HEK293T (cell line): ENCODE measurements around the gene ABCF3.

Experiments
- ARNT ChIP-seq: fragments of 450-650 bp; IDR thresholded peaks from 2 replicates; pipeline ENCODE4 v1.6.1; 2017; ENCODE audit warnings: mild to moderate bottlenecking
- BHLHE40 ChIP-seq: fragments of 450-650 bp; IDR thresholded peaks from 2 replicates; pipeline ENCODE4 v1.6.1; 2016; ENCODE audit warnings: mild to moderate bottlenecking, moderate library complexity, borderline replicate concordance
- CTBP1 ChIP-seq: fragments of 450-650 bp; IDR thresholded peaks from 2 replicates; pipeline ENCODE4 v1.6.1; 2016; ENCODE audit warnings: borderline replicate concordance
- ELF4 ChIP-seq: fragments of 450-650 bp; IDR thresholded peaks from 2 replicates; pipeline ENCODE4 v1.6.1; 2017; ENCODE audit warnings: antibody characterized with exemption
- FOXA1 ChIP-seq: fragments of 450-650 bp; IDR thresholded peaks from 2 replicates; pipeline ENCODE4 v1.6.1; 2016; ENCODE audit warnings: mild to moderate bottlenecking
- FOXK2 ChIP-seq: fragments of 450-650 bp; IDR thresholded peaks from 2 replicates; pipeline ENCODE4 v1.6.1; 2016; ENCODE audit warnings: mild to moderate bottlenecking
- FOXM1 ChIP-seq: fragments of 450-650 bp; IDR thresholded peaks from 2 replicates; pipeline ENCODE4 v1.6.1; 2017; ENCODE audit warnings: mild to moderate bottlenecking, borderline replicate concordance
- HDGF ChIP-seq: fragments of 450-650 bp; IDR thresholded peaks from 2 replicates; pipeline ENCODE4 v1.6.1; 2017; ENCODE audit warnings: antibody characterized with exemption, borderline replicate concordance
- LEF1 ChIP-seq: fragments of 450-650 bp; IDR thresholded peaks from 2 replicates; pipeline ENCODE4 v1.6.1; 2017; ENCODE audit warnings: mild to moderate bottlenecking, borderline replicate concordance
- SP1 ChIP-seq: fragments of 450-650 bp; IDR thresholded peaks from 2 replicates; pipeline ENCODE4 v1.6.1; 2017
- SUZ12 ChIP-seq: fragments of 450-650 bp; IDR thresholded peaks from 2 replicates; pipeline ENCODE4 v1.6.1; 2016; ENCODE audit warnings: mild to moderate bottlenecking
- TARDBP ChIP-seq: fragments of 450-650 bp; IDR thresholded peaks from 2 replicates; pipeline ENCODE4 v1.6.1; 2016
- ZNF384 ChIP-seq: fragments of 450-650 bp; IDR thresholded peaks from 2 replicates; pipeline ENCODE4 v1.6.1; 2016
- TF ChIP-seq, protein P1 (sequence below): fragments of 450-650 bp; IDR thresholded peaks from 2 replicates; pipeline ENCODE4 v1.6.1; 2016

- TF ChIP-seq SUZ12 = no peak
- TF ChIP-seq, protein P1, sequence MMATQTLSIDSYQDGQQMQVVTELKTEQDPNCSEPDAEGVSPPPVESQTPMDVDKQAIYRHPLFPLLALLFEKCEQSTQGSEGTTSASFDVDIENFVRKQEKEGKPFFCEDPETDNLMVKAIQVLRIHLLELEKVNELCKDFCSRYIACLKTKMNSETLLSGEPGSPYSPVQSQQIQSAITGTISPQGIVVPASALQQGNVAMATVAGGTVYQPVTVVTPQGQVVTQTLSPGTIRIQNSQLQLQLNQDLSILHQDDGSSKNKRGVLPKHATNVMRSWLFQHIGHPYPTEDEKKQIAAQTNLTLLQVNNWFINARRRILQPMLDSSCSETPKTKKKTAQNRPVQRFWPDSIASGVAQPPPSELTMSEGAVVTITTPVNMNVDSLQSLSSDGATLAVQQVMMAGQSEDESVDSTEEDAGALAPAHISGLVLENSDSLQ = no peak
- no peak for TF ChIP-seq SP1
- no peak for TF ChIP-seq LEF1
- TF ChIP-seq ARNT = no peak
- TF ChIP-seq FOXA1 = no peak
- TF ChIP-seq HDGF = no peak
- TF ChIP-seq FOXM1 = no peak
- no peak for TF ChIP-seq BHLHE40
- TF ChIP-seq TARDBP = no peak
- no peak for TF ChIP-seq ELF4
- TF ChIP-seq FOXK2 = no peak
- no peak for TF ChIP-seq CTBP1
- TF ChIP-seq ZNF384 = no peak
Measured at GRCh38 chr3:184184546-184185230, 1.3 kb upstream of the ABCF3 start.
